GM23338 (cell line): ENCODE results near the gene SLC9A9. TPM values are rescaled to one million over a fixed set of nuclear protein-coding genes. Genes with fewer than 3 reads are reported as not detected.

Source experiments
- ATAC-seq: fragments of 200-7000 bp; cut with Tn5 transposase; 3 replicates; pipeline ENCODE4 v1.9.1; 2020
- DNase-seq: peaks from one replicate; pipeline ENCODE4 v3.0.0-alpha.2; 2015; ENCODE audit warnings: low spot score
- H2AFZ ChIP-seq: fragments of 200-600 bp; sonication (generic); 2 replicates; pipeline ENCODE4 v1.8.0; 2016; ENCODE audit warnings: antibody characterized with exemption, mild to moderate bottlenecking, moderate library complexity
- H3F3A ChIP-seq: fragments of 200-600 bp; sonication (generic); replicated peaks from 2 replicates; pipeline ENCODE4 v1.8.0; 2017; ENCODE audit warnings: antibody characterized with exemption, mixed run types, low read depth
- H3K27ac ChIP-seq: fragments of 200-600 bp; sonication (generic); 2 replicates; pipeline ENCODE4 v1.6.1; 2016; ENCODE audit warnings: low read depth
- H3K27me3 ChIP-seq: fragments of 200-600 bp; sonication (generic); 2 replicates; pipeline ENCODE4 v1.8.0; 2016; ENCODE audit warnings: mild to moderate bottlenecking, mixed run types, moderate library complexity; ENCODE audit not compliant: insufficient read depth
- H3K36me3 ChIP-seq: fragments of 200-600 bp; sonication (generic); 2 replicates; pipeline ENCODE4 v1.8.0; 2016; ENCODE audit warnings: mild to moderate bottlenecking; ENCODE audit not compliant: insufficient read depth
- H3K4me1 ChIP-seq: fragments of 200-600 bp; sonication (generic); 2 replicates; pipeline ENCODE4 v1.8.0; 2016; ENCODE audit warnings: mild to moderate bottlenecking, moderate library complexity; ENCODE audit not compliant: insufficient read depth
- H3K4me2 ChIP-seq: fragments of 200-600 bp; sonication (generic); 2 replicates; pipeline ENCODE4 v1.7.1; 2017; ENCODE audit warnings: mixed run types
- H3K4me3 ChIP-seq: fragments of 200-600 bp; sonication (generic); 2 replicates; pipeline ENCODE4 v1.6.1; 2016; ENCODE audit warnings: mixed run types
- H3K79me2 ChIP-seq: fragments of 200-600 bp; sonication (generic); replicated peaks from 2 replicates; pipeline ENCODE4 v1.8.0; 2017; ENCODE audit warnings: mild to moderate bottlenecking; ENCODE audit not compliant: insufficient read depth
- H3K9me2 ChIP-seq: fragments of 200-600 bp; sonication (generic); 2 replicates; pipeline ENCODE4 v1.8.0; 2017; ENCODE audit not compliant: insufficient read depth
- H4K20me1 ChIP-seq: fragments of 200-600 bp; sonication (generic); replicated peaks from 2 replicates; pipeline ENCODE4 v1.8.0; 2017; ENCODE audit warnings: mild to moderate bottlenecking; ENCODE audit not compliant: insufficient read depth
- H3K27ac Mint-ChIP-seq: 2 replicates; pipeline ENCODE4 v1.8.0; 2020; ENCODE audit warnings: inconsistent platforms, mild to moderate bottlenecking, moderate library complexity, mixed read lengths
- H3K27me3 Mint-ChIP-seq: 3 replicates; pipeline ENCODE4 v1.8.0; 2022; ENCODE audit warnings: low read depth, mild to moderate bottlenecking, moderate library complexity, mixed read lengths, inconsistent platforms; ENCODE audit not compliant: insufficient read depth, poor library complexity
- H3K36me3 Mint-ChIP-seq: 3 replicates; pipeline ENCODE4 v1.8.0; 2021; ENCODE audit warnings: low read depth, mild to moderate bottlenecking, inconsistent platforms, moderate library complexity, mixed read lengths
- H3K4me1 Mint-ChIP-seq: 3 replicates; pipeline ENCODE4 v1.8.0; 2020; ENCODE audit warnings: mild to moderate bottlenecking, inconsistent platforms, mixed read lengths
- H3K4me3 Mint-ChIP-seq: 3 replicates; pipeline ENCODE4 v1.8.0; 2021; ENCODE audit warnings: moderate library complexity, mild to moderate bottlenecking, inconsistent platforms, mixed read lengths
- H3K9me3 Mint-ChIP-seq: 3 replicates; pipeline ENCODE4 v1.8.0; 2020; ENCODE audit warnings: moderate library complexity, mild to moderate bottlenecking, inconsistent platforms, mixed read lengths
- CREB1 ChIP-seq: fragments of 250-450 bp; sonication (Bioruptor Pico); IDR thresholded peaks from 2 replicates; pipeline ENCODE4 v1.5.0; 2020; ENCODE audit warnings: low read depth, mild to moderate bottlenecking, moderate library complexity
- EZH2 ChIP-seq: fragments of 200-600 bp; sonication (generic); IDR thresholded peaks from one replicate; pipeline ENCODE4 v1.8.0; 2017; ENCODE audit warnings: antibody characterized with exemption, mild to moderate bottlenecking, low read depth; ENCODE audit not compliant: unreplicated experiment
- EZH2phosphoT487 ChIP-seq: fragments of 200-600 bp; sonication (generic); IDR thresholded peaks from one replicate; pipeline ENCODE4 v1.8.1; 2018; ENCODE audit warnings: antibody characterized with exemption; ENCODE audit not compliant: unreplicated experiment
- JUNB ChIP-seq: IDR thresholded peaks from one replicate; pipeline ENCODE4 v1.6.1; 2016; ENCODE audit warnings: antibody characterized with exemption; ENCODE audit not compliant: unreplicated experiment
- NANOG ChIP-seq: IDR thresholded peaks from 2 replicates; pipeline ENCODE4 v1.6.1; 2016; ENCODE audit warnings: antibody characterized with exemption, borderline replicate concordance
- POLR2AphosphoS5 ChIP-seq: IDR thresholded peaks from 2 replicates; pipeline ENCODE4 v1.6.1; 2016; ENCODE audit warnings: antibody characterized with exemption, low read depth
- STAT1 ChIP-seq: IDR thresholded peaks from one replicate; pipeline ENCODE4 v1.6.1; 2016; ENCODE audit warnings: antibody characterized with exemption; ENCODE audit not compliant: unreplicated experiment
- ZNF114 ChIP-seq: fragments of 250-450 bp; sonication (Bioruptor Pico); IDR thresholded peaks from 2 replicates; pipeline ENCODE4 v1.5.0; 2020; ENCODE audit warnings: mild to moderate bottlenecking, moderate library complexity
- ZNF331 ChIP-seq: fragments of 250-450 bp; sonication (Bioruptor Pico); IDR thresholded peaks from 2 replicates; pipeline ENCODE4 v1.5.0; 2020; ENCODE audit warnings: low read depth, mild to moderate bottlenecking, moderate library complexity
- polyA plus RNA-seq: library from polyadenylated mRNA; unstranded; fragments of >200 nt; fragmentation: Nextera tagmentation; extraction: Ambion mirVana; gene quantifications from 2 replicates; pipeline ENCODE4 v1.2.1, GENCODE V29; 2016
- total RNA-seq: library from RNA; depleted of rRNA; stranded (reverse); fragments of >200 nt; shearing (Covaris generic); gene quantifications from 2 replicates; pipeline ENCODE4 v1.2.3, GENCODE V29; 2014
- TF ChIP-seq, protein P1 (sequence below), 2 experiments: fragments of 200-600 bp in 1 of 2; sonication (generic) in 1 of 2; conservative IDR thresholded peaks; 2 replicates each; pipeline versions ENCODE4 v1.5.1 to v1.6.1; 2016 to 2017; ENCODE audit warnings: antibody characterized with exemption in 2 of 2, low read depth in 2 of 2, mild to moderate bottlenecking in 2 of 2, moderate library complexity in 1 of 2
- TF ChIP-seq, protein P2 (sequence below): IDR thresholded peaks from one replicate; pipeline ENCODE4 v1.6.1; 2018; ENCODE audit warnings: antibody characterized with exemption; ENCODE audit not compliant: unreplicated experiment

The SLC9A9 gene
- total and polyA plus RNA-seq, 2 experiments from 2014 or later, result 1.3 to 1.6 TPM

DNA sequence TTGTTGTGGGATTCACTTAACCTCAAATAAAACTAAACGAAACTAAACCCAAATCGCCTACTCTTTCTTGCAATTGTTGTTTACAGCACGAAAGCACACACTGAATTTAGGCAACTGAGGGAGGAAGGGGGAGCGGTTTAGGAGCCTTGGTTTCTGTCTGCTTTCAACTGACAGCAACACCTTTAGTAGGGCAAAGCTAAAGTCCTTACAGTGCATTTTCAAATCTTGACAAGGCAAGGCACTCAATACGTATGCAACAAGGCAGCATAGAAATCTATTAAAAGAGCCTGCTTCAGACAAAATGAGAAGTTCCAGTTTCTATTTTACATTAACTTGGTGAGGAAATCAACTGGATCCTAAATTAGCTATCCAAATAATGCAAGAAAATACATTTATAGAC is 554.1 kb downstream of the SLC9A9 start (continued):
- no peak for TF ChIP-seq ZNF331 (CRISPR knock-in tag)
- no peak for TF ChIP-seq JUNB

GRCh38 chr3:143291836-143292447 is 556.3 kb downstream of the SLC9A9 start:
- peaks cover 2% of the 10 kb centered on the region for H3K27me3 Mint-ChIP-seq
- Histone ChIP-seq H3K27me3 (no peaks in the 10 kb centered on the region), H3K9me2 (0 out of 2 replicates have a peak, but pooled peaks cover 4% of the 10 kb centered on the region), H3F3A (no peaks in the 10 kb centered on the region), H4K20me1 (no peaks in the 10 kb centered on the region), H3K79me2 (no peaks in the 10 kb centered on the region), H3K4me1 (no peaks in the 10 kb centered on the region), H3K4me3 (no peak overlapping the region), H2AFZ (no peak overlapping the region), H3K36me3 (no peaks in the 10 kb centered on the region), H3K4me2 (no peak overlapping the region), H3K27ac (no peak overlapping the region)
- H3K36me3 Mint-ChIP-seq, result no peaks in the 10 kb centered on the region
- TF ChIP-seq, protein P1, sequence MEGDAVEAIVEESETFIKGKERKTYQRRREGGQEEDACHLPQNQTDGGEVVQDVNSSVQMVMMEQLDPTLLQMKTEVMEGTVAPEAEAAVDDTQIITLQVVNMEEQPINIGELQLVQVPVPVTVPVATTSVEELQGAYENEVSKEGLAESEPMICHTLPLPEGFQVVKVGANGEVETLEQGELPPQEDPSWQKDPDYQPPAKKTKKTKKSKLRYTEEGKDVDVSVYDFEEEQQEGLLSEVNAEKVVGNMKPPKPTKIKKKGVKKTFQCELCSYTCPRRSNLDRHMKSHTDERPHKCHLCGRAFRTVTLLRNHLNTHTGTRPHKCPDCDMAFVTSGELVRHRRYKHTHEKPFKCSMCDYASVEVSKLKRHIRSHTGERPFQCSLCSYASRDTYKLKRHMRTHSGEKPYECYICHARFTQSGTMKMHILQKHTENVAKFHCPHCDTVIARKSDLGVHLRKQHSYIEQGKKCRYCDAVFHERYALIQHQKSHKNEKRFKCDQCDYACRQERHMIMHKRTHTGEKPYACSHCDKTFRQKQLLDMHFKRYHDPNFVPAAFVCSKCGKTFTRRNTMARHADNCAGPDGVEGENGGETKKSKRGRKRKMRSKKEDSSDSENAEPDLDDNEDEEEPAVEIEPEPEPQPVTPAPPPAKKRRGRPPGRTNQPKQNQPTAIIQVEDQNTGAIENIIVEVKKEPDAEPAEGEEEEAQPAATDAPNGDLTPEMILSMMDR (conservative IDR thresholded peaks at IDR 0.05; ENCODE audit: low read depth in 2 of 2), result 0 out of 4 replicates have a peak, but pooled peaks of 1 of the 2 experiments have one; percentile 7
- TF ChIP-seq EZH2phosphoT487 (no peak), CREB1 (CRISPR knock-in tag) (no peak), NANOG (no peak), EZH2 (no peak)
- no peaks in the 10 kb centered on the region for H3K9me3 Mint-ChIP-seq
- H3K4me3 Mint-ChIP-seq, result no peak overlapping the region
- peaks cover 4% of the 10 kb centered on the region; the same call in 2 of the 3 replicates for H3K4me1 Mint-ChIP-seq
- no peak for ATAC-seq
- DNase-seq, result no peak
- H3K27ac Mint-ChIP-seq, result no peak overlapping the region

DNA sequence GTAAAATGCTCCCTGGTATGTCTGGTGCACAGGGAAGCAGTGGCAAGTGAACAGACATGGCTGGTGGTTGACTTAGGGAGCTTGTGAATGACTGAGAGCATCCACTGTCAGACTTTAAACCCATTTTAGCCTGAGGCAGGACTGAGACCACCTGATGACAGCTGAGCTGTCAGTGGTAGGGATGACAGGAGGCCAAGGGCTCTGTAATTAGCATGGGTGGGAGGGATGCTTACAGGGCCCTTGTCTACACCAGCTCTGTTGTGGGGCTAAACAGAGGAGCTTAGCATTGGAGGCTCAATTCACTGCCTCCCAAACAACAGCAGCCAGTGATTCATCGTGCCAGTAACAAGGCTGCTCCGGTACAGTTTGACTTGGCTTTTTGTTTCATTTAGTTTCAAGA is 559.3 kb downstream of the SLC9A9 start:
- Histone ChIP-seq H3K79me2 (no peaks in the 10 kb centered on the region), H3K27ac (no peak overlapping the region), H2AFZ (no peak overlapping the region), H4K20me1 (no peaks in the 10 kb centered on the region), H3K4me3 (no peak overlapping the region), H3K27me3 (no peaks in the 10 kb centered on the region), H3K4me2 (no peak overlapping the region), H3F3A (no peaks in the 10 kb centered on the region), H3K4me1 (no peaks in the 10 kb centered on the region), H3K9me2 (0 out of 2 replicates have a peak, but pooled peaks cover 9% of the 10 kb centered on the region), H3K36me3 (no peaks in the 10 kb centered on the region)
- no peaks in the 10 kb centered on the region for H3K9me3 Mint-ChIP-seq
- no peak overlapping the region for H3K4me3 Mint-ChIP-seq
- no peak overlapping the region for H3K27ac Mint-ChIP-seq
- ATAC-seq (no peak), DNase-seq (no peak)
- no peaks in the 10 kb centered on the region for H3K36me3 Mint-ChIP-seq
- H3K4me1 Mint-ChIP-seq, result no peaks in the 10 kb centered on the region
- TF ChIP-seq STAT1 (no peak), ZNF331 (CRISPR knock-in tag) (no peak), POLR2AphosphoS5 (no peak), NANOG (no peak), EZH2 (no peak), ZNF114 (CRISPR knock-in tag) (no peak), EZH2phosphoT487 (no peak)
- TF ChIP-seq, protein P2, sequence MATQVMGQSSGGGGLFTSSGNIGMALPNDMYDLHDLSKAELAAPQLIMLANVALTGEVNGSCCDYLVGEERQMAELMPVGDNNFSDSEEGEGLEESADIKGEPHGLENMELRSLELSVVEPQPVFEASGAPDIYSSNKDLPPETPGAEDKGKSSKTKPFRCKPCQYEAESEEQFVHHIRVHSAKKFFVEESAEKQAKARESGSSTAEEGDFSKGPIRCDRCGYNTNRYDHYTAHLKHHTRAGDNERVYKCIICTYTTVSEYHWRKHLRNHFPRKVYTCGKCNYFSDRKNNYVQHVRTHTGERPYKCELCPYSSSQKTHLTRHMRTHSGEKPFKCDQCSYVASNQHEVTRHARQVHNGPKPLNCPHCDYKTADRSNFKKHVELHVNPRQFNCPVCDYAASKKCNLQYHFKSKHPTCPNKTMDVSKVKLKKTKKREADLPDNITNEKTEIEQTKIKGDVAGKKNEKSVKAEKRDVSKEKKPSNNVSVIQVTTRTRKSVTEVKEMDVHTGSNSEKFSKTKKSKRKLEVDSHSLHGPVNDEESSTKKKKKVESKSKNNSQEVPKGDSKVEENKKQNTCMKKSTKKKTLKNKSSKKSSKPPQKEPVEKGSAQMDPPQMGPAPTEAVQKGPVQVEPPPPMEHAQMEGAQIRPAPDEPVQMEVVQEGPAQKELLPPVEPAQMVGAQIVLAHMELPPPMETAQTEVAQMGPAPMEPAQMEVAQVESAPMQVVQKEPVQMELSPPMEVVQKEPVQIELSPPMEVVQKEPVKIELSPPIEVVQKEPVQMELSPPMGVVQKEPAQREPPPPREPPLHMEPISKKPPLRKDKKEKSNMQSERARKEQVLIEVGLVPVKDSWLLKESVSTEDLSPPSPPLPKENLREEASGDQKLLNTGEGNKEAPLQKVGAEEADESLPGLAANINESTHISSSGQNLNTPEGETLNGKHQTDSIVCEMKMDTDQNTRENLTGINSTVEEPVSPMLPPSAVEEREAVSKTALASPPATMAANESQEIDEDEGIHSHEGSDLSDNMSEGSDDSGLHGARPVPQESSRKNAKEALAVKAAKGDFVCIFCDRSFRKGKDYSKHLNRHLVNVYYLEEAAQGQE, result no peak
- TF ChIP-seq, protein P1 (conservative IDR thresholded peaks at IDR 0.05; ENCODE audit: low read depth in 2 of 2), result no peak
- peaks cover 2% of the 10 kb centered on the region for H3K27me3 Mint-ChIP-seq
